ENCODE measurements around the gene WWOX. TPM values are rescaled to one million over a fixed set of nuclear protein-coding genes. Genes with fewer than 3 reads are reported as not detected.

The WWOX gene
- polyA plus RNA-seq, 2 of the 4 experiments (the other 2 are of a cell fraction), result 16.0 to 17.2 TPM

DNA sequence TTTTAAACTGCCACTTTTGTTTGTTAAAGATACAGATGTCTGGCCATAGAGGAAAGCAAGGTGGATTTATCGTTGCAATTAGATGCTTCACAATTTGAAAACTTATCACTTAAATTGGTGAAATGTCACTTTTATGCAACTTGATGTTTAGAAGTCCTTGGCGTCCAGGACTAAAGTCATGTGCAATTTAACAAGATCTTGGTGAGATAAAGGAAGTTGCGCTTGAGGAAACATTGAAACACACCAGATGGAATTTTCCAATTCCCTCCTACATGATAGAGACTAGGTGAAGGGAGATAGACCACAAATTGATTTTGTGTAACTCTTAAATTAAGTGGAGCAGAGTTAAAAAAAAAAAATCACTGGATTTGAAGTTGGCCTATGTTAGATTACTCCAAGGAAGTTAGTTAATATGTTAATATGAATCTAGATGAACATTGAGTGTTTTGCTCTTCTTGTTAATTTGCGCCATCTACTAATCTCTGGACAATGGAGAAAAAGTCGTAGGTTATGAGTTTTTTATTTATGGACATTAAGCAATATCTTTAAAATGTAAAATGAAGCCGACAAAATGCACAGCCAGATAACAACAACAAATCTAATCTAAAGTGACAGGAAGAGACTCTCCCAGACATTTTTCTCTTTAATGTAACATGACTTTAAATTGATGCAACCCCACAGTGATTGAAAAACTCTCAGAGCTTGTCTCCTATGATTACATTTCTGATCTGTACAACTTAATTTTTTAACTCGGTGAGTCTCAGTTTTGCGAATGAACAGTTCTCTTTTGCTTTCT lies 119.6 kb downstream of the WWOX start:
- no peak overlapping the region for H3K4me3 ChIP-seq
- H3K9me3 ChIP-seq, result no peaks in the 10 kb centered on the region
- H3K4me2 ChIP-seq, result no peak overlapping the region
- no peak for FAIRE-seq
- TF ChIP-seq, protein P1, sequence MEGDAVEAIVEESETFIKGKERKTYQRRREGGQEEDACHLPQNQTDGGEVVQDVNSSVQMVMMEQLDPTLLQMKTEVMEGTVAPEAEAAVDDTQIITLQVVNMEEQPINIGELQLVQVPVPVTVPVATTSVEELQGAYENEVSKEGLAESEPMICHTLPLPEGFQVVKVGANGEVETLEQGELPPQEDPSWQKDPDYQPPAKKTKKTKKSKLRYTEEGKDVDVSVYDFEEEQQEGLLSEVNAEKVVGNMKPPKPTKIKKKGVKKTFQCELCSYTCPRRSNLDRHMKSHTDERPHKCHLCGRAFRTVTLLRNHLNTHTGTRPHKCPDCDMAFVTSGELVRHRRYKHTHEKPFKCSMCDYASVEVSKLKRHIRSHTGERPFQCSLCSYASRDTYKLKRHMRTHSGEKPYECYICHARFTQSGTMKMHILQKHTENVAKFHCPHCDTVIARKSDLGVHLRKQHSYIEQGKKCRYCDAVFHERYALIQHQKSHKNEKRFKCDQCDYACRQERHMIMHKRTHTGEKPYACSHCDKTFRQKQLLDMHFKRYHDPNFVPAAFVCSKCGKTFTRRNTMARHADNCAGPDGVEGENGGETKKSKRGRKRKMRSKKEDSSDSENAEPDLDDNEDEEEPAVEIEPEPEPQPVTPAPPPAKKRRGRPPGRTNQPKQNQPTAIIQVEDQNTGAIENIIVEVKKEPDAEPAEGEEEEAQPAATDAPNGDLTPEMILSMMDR (IDR thresholded peaks at IDR 0.05), result no peak
- no peaks in the 10 kb centered on the region for H3K4me1 ChIP-seq
- H3K27ac ChIP-seq, result no peak overlapping the region
- POLR2A ChIA-PET, result no interaction called here
- no peak for DNase-seq (ENCODE audit: low read depth in 1 of 2, low spot score in 1 of 2)
- CTCF ChIA-PET, result no interaction called here
- 84% methylated on average over 8 of the region's 8 CpGs for WGBS (ENCODE audit: missing lambda C conversion rate)
- no peak for ATAC-seq

DNA sequence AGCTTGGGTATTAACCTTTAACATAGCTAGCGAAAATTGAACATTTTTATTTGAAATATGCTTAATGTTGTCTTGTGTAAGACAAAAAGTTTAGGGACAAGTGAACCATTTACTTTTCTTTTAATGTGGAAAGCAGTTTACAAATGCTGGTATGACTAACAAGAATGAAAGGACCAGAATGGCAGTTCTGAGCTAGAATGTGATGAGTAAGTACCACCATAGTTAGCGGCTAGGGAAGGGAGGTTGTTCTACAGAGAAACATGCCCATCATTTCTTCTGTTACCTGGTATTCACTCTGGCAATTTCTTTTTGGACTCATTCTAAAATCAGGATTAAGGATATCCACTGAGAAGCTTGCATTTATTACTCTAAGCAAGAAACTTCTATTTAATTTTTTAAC lies 121.1 kb downstream of the WWOX start:
- DNase-seq (ENCODE audit: low read depth in 1 of 2, low spot score in 1 of 2), result no peak
- H3K4me2 ChIP-seq, result no peak overlapping the region
- 88% methylated on average over 2 of the region's 2 CpGs for WGBS (ENCODE audit: missing lambda C conversion rate)
- CTCF ChIA-PET, result interaction anchor here (1.4 kb wide), 1 partner anchor 9 kb away, joined by 5 read pairs; no protein-coding TSS in a partner anchor
- POLR2A ChIA-PET, result no interaction called here
- no peak for TF ChIP-seq KDM1A (IDR thresholded peaks at IDR 0.05; ENCODE audit: low read depth)
- TF ChIP-seq, protein P2, sequence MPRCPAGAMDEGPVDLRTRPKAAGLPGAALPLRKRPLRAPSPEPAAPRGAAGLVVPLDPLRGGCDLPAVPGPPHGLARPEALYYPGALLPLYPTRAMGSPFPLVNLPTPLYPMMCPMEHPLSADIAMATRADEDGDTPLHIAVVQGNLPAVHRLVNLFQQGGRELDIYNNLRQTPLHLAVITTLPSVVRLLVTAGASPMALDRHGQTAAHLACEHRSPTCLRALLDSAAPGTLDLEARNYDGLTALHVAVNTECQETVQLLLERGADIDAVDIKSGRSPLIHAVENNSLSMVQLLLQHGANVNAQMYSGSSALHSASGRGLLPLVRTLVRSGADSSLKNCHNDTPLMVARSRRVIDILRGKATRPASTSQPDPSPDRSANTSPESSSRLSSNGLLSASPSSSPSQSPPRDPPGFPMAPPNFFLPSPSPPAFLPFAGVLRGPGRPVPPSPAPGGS (IDR thresholded peaks at IDR 0.05), result no peak
- no peak for TF ChIP-seq TFCP2L1 (CRISPR knock-in tag; IDR thresholded peaks at IDR 0.05)
- TF ChIP-seq EHMT2 (IDR thresholded peaks at IDR 0.05; ENCODE audit: low read depth), result no peak
- no peak for TF ChIP-seq KDM5A (IDR thresholded peaks at IDR 0.05)
- TF ChIP-seq BHLHE40 (IDR thresholded peaks at IDR 0.05; ENCODE audit: low read depth, low read length), result no peak
- TF ChIP-seq, protein P3, sequence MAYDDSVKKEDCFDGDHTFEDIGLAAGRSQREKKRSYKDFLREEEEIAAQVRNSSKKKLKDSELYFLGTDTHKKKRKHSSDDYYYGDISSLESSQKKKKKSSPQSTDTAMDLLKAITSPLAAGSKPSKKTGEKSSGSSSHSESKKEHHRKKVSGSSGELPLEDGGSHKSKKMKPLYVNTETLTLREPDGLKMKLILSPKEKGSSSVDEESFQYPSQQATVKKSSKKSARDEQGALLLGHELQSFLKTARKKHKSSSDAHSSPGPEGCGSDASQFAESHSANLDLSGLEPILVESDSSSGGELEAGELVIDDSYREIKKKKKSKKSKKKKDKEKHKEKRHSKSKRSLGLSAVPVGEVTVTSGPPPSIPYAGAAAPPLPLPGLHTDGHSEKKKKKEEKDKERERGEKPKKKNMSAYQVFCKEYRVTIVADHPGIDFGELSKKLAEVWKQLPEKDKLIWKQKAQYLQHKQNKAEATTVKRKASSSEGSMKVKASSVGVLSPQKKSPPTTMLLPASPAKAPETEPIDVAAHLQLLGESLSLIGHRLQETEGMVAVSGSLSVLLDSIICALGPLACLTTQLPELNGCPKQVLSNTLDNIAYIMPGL (CRISPR knock-in tag; IDR thresholded peaks at IDR 0.05; ENCODE audit: borderline replicate concordance), result no peak
- TF ChIP-seq, protein P4, sequence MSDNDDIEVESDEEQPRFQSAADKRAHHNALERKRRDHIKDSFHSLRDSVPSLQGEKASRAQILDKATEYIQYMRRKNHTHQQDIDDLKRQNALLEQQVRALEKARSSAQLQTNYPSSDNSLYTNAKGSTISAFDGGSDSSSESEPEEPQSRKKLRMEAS (IDR thresholded peaks at IDR 0.05), result no peak
- no peak for TF ChIP-seq RFX5 (IDR thresholded peaks at IDR 0.05)
- TF ChIP-seq, protein P5, sequence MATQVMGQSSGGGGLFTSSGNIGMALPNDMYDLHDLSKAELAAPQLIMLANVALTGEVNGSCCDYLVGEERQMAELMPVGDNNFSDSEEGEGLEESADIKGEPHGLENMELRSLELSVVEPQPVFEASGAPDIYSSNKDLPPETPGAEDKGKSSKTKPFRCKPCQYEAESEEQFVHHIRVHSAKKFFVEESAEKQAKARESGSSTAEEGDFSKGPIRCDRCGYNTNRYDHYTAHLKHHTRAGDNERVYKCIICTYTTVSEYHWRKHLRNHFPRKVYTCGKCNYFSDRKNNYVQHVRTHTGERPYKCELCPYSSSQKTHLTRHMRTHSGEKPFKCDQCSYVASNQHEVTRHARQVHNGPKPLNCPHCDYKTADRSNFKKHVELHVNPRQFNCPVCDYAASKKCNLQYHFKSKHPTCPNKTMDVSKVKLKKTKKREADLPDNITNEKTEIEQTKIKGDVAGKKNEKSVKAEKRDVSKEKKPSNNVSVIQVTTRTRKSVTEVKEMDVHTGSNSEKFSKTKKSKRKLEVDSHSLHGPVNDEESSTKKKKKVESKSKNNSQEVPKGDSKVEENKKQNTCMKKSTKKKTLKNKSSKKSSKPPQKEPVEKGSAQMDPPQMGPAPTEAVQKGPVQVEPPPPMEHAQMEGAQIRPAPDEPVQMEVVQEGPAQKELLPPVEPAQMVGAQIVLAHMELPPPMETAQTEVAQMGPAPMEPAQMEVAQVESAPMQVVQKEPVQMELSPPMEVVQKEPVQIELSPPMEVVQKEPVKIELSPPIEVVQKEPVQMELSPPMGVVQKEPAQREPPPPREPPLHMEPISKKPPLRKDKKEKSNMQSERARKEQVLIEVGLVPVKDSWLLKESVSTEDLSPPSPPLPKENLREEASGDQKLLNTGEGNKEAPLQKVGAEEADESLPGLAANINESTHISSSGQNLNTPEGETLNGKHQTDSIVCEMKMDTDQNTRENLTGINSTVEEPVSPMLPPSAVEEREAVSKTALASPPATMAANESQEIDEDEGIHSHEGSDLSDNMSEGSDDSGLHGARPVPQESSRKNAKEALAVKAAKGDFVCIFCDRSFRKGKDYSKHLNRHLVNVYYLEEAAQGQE (IDR thresholded peaks at IDR 0.05), result no peak
- TF ChIP-seq FOSB (CRISPR knock-in tag; IDR thresholded peaks at IDR 0.05), result no peak
- TF ChIP-seq, protein P1 (IDR thresholded peaks at IDR 0.05), result no peak
- no peak for TF ChIP-seq CBX2 (IDR thresholded peaks at IDR 0.05; ENCODE audit: borderline replicate concordance, low read depth)
- no peak for TF ChIP-seq NPAS2 (CRISPR knock-in tag; IDR thresholded peaks at IDR 0.05; ENCODE audit: borderline replicate concordance)
- no peak for TF ChIP-seq JUN (IDR thresholded peaks at IDR 0.05)
- no peak for TF ChIP-seq RARB (CRISPR knock-in tag; IDR thresholded peaks at IDR 0.05)
- no peak for TF ChIP-seq HDAC2 (IDR thresholded peaks at IDR 0.05)
- no peak for TF ChIP-seq HEYL (CRISPR knock-in tag; IDR thresholded peaks at IDR 0.05)
- no peak for TF ChIP-seq HOXA7 (CRISPR knock-in tag; IDR thresholded peaks at IDR 0.05)
- ATAC-seq, result no peak
- no peaks in the 10 kb centered on the region for H3K9me3 ChIP-seq
- H3K4me3 ChIP-seq, result no peak overlapping the region
- H3K4me1 ChIP-seq, result no peaks in the 10 kb centered on the region
- no peak for FAIRE-seq
- no peak overlapping the region for H3K27ac ChIP-seq
